GM12878 (cell line): Measurements from ENCODE around the gene STK16.

Experiments
- BHLHE40 ChIP-seq, 2 experiments: fragments of 450-650 bp in 1 of 2; IDR thresholded peaks; 2 replicates each; pipeline ENCODE4 v1.6.1; 2011 to 2017; ENCODE audit warnings: low read depth in 2 of 2, borderline replicate concordance in 1 of 2, improper control_type of control experiment in 1 of 2, low read length in 1 of 2, mild to moderate bottlenecking in 1 of 2
- CREB1 ChIP-seq: IDR thresholded peaks from 2 replicates; pipeline ENCODE4 v1.6.1; 2012; ENCODE audit warnings: low read depth, mild to moderate bottlenecking, inconsistent platforms
- CTCF ChIP-seq, 3 experiments: IDR thresholded peaks in 2 of 3; conservative IDR thresholded peaks in 1 of 3; 2 replicates each; pipeline ENCODE4 v1.5.1; 2011; ENCODE audit warnings: low read depth in 3 of 3, low read length in 3 of 3, mild to moderate bottlenecking in 3 of 3, control low read depth in 2 of 3, moderate library complexity in 2 of 3, inconsistent platforms in 1 of 3, mixed read lengths in 1 of 3; ENCODE audit not compliant: control insufficient read depth in 2 of 3, insufficient read depth in 1 of 3; ENCODE audit errors: extremely low read depth in 1 of 3
- E2F8 ChIP-seq: fragments of 450-650 bp; IDR thresholded peaks from 2 replicates; pipeline ENCODE4 v1.6.1; 2018; ENCODE audit warnings: mild to moderate bottlenecking, low read depth, moderate library complexity; ENCODE audit not compliant: partially characterized antibody
- GATAD2B ChIP-seq: fragments of 450-650 bp; conservative IDR thresholded peaks from 2 replicates; pipeline ENCODE4 v1.6.1; 2017; ENCODE audit warnings: low read depth, mild to moderate bottlenecking, moderate library complexity
- JUNB ChIP-seq: IDR thresholded peaks from 2 replicates; pipeline ENCODE4 v1.6.1; 2016; ENCODE audit warnings: antibody characterized with exemption, mild to moderate bottlenecking
- KLF5 ChIP-seq: fragments of 450-650 bp; IDR thresholded peaks from 2 replicates; pipeline ENCODE4 v1.6.1; 2014; ENCODE audit warnings: mild to moderate bottlenecking; ENCODE audit not compliant: partially characterized antibody
- MAX ChIP-seq: IDR thresholded peaks from 2 replicates; pipeline ENCODE4 v1.6.1; 2012; ENCODE audit warnings: low read depth, low read length, improper control_type of control experiment
- PAX8 ChIP-seq: fragments of 450-650 bp; IDR thresholded peaks from 2 replicates; pipeline ENCODE4 v1.6.1; 2017; ENCODE audit warnings: mild to moderate bottlenecking, moderate library complexity
- PBX3 ChIP-seq: IDR thresholded peaks from 2 replicates; pipeline ENCODE4 v1.6.1; 2011; ENCODE audit warnings: mild to moderate bottlenecking, low read depth, low read length, moderate library complexity; ENCODE audit not compliant: insufficient replicate concordance
- POLR2A ChIP-seq: IDR thresholded peaks from 2 replicates; pipeline ENCODE4 v1.6.1; 2011; ENCODE audit warnings: low read depth, mild to moderate bottlenecking, low read length
- SMC3 ChIP-seq: IDR thresholded peaks from 2 replicates; pipeline ENCODE4 v1.6.1; 2011; ENCODE audit warnings: low read length, improper control_type of control experiment, borderline replicate concordance
- USF2 ChIP-seq: IDR thresholded peaks from 2 replicates; pipeline ENCODE4 v1.6.1; 2011; ENCODE audit warnings: low read depth, low read length, improper control_type of control experiment, borderline replicate concordance
- ZBTB11 ChIP-seq: fragments of 450-650 bp; formaldehyde crosslinking; IDR thresholded peaks from 2 replicates; pipeline ENCODE4 v1.5.0; 2022; ENCODE audit warnings: mild to moderate bottlenecking, missing genetic modification characterization

GRCh38 chr2:219244789-219245147 lies 511 bp upstream of the STK16 start:
- TF ChIP-seq CTCF (IDR thresholded peaks at IDR 0.05 in 2 of 3, conservative IDR thresholded peaks at IDR 0.05 in 1 of 3; ENCODE audit: control insufficient read depth in 2 of 3, extremely low read depth in 1 of 3, insufficient read depth in 1 of 3, low read depth in 3 of 3, low read length in 3 of 3) (no peak), JUNB (no peak), E2F8 (no peak), KLF5 (no peak), GATAD2B (no peak), PBX3 (no peak), USF2 (no peak), BHLHE40 (IDR thresholded peaks at IDR 0.05; ENCODE audit: borderline replicate concordance in 1 of 2, low read depth in 2 of 2, low read length in 1 of 2) (no peak), SMC3 (no peak), ZBTB11 (CRISPR knock-in tag) (no peak), PAX8 (no peak), CREB1 (no peak), MAX (no peak), POLR2A (no peak)
